ENCODE data around the gene FIG4. TPM values are rescaled to one million over a fixed set of nuclear protein-coding genes. Genes with fewer than 3 reads are reported as not detected.
"Not testable (repeated sequence)": the region's sequence is repeated elsewhere in the genome, so short reads cannot be mapped to it uniquely, and the experiment has no call there.

The FIG4 gene
- total and polyA plus RNA-seq, 2 donors: 11.8 to 24.5 TPM

GRCh38 chr6:109686566-109687265 is 4.4 kb upstream of the FIG4 start:
- no peak for DNase-seq (ENCODE audit: extremely low spot score)
- H3K4me3 ChIP-seq (ENCODE audit: low read depth, low read length): no peak overlapping the region
- 98% methylated on average over 1 of the region's 1 CpG for WGBS
- no peaks in the 10 kb centered on the region for H3K4me1 ChIP-seq (ENCODE audit: insufficient read depth)
- no peak overlapping the region for H3K27ac ChIP-seq (ENCODE audit: low read depth)
- no peaks in the 10 kb centered on the region for H3K36me3 ChIP-seq (ENCODE audit: insufficient read depth)

GRCh38 chr6:109687271-109687761 is 3.8 kb upstream of the FIG4 start:
- H3K4me3 ChIP-seq (ENCODE audit: low read depth, low read length): no peak overlapping the region
- no peaks in the 10 kb centered on the region for H3K4me1 ChIP-seq (ENCODE audit: insufficient read depth)
- H3K27ac ChIP-seq (ENCODE audit: low read depth): no peak overlapping the region
- no peak for DNase-seq (ENCODE audit: extremely low spot score)
- no peaks in the 10 kb centered on the region for H3K36me3 ChIP-seq (ENCODE audit: insufficient read depth)
- WGBS: 39% methylated on average over 2 of the region's 2 CpGs

DNA sequence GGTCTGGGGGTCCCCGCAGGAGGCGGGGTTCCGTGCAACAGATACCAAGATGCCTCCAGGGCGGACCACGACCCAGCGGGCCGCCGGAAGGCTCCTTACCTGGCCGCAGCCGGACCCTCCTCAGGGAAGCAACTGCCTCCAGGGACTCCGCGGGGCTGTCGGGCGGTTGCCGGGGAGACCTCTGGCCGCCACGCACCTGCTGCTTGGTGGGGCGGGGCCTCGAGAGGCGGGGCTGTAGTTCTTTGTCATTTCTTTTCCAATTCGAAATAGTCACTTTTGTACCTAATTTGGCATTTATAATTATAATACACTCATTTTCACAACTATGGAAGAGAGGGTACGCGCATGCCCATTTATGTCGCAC is 741 bp upstream of the FIG4 start:
- DNase-seq (ENCODE audit: extremely low spot score): no peak
- no peak overlapping the region for H3K27ac ChIP-seq (ENCODE audit: low read depth)

GRCh38 chr6:109693111-109693510 is 2.0 kb downstream of the FIG4 start:
- H3K4me1 ChIP-seq (ENCODE audit: insufficient read depth): no peaks in the 10 kb centered on the region
- H3K4me3 ChIP-seq (ENCODE audit: low read depth, low read length): no peak overlapping the region
- no peaks in the 10 kb centered on the region for H3K36me3 ChIP-seq (ENCODE audit: insufficient read depth)
- no peak for DNase-seq (ENCODE audit: extremely low spot score)
- H3K27ac ChIP-seq (ENCODE audit: low read depth): no peak overlapping the region

More for the DNA sequence above, 741 bp upstream of the FIG4 start:
- under 1% methylated on average over 24 of the region's 24 CpGs for WGBS
- Histone ChIP-seq H3K36me3 (ENCODE audit: insufficient read depth) (no peaks in the 10 kb centered on the region), H3K4me3 (ENCODE audit: low read depth, low read length) (peak overlapping the region; percentile 61), H3K4me1 (ENCODE audit: insufficient read depth) (no peaks in the 10 kb centered on the region)

DNA sequence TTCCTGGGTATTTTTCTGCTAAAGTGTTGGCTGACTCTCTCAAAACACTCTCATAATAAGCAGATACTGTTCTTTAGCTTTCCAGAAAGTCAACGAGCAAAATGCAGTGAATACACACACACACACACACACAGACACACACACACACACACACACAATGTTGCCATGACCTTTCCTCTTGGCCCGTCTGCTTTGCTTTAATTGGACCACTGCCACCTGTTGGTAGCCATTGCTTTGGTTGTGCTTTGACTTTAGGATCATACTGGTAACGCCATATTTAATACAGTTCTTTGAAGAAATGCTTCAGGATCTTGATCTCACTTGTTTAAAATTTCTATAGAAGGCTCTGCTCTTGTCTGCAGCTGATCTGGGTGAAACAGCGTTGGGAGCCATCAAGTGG is 4.4 kb downstream of the FIG4 start:
- H3K4me3 ChIP-seq (ENCODE audit: low read depth, low read length): no peak overlapping the region
- 76% methylated on average over 4 of the region's 4 CpGs for WGBS
- H3K27ac ChIP-seq (ENCODE audit: low read depth): no peak overlapping the region
- no peaks in the 10 kb centered on the region for H3K4me1 ChIP-seq (ENCODE audit: insufficient read depth)
- H3K36me3 ChIP-seq (ENCODE audit: insufficient read depth): no peaks in the 10 kb centered on the region
- no peak for DNase-seq (ENCODE audit: extremely low spot score)

- DNase-seq (ENCODE audit: extremely low spot score): no peak
- no peaks in the 10 kb centered on the region for H3K4me1 ChIP-seq (ENCODE audit: insufficient read depth)
- no peak overlapping the region for H3K27ac ChIP-seq (ENCODE audit: low read depth)
- no peaks in the 10 kb centered on the region for H3K36me3 ChIP-seq (ENCODE audit: insufficient read depth)
- H3K4me3 ChIP-seq (ENCODE audit: low read depth, low read length): no peak overlapping the region
- 96% methylated on average over 5 of the region's 5 CpGs for WGBS
Measured at GRCh38 chr6:109696355-109696754, 5.3 kb downstream of the FIG4 start.

DNA sequence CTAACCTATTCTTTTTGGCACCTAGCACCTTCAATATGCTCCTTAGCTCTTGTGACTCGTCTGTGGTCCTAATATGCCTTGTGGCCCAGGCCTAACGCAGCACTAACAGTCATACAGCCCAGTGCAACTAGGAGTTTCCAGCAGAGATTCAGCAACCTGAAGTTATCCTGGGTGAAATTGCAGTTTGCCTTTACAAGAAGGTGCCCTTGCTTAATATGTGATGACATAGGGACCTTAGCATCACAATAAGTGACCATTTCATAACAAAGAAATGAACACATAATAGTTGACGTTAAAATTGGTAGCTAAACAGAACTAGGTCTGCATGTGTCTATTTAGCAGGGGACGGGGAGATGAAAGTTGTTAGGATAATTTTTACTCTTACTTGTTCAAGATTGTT is 10.1 kb downstream of the FIG4 start:
- Histone ChIP-seq H3K4me1 (ENCODE audit: insufficient read depth) (no peaks in the 10 kb centered on the region), H3K36me3 (ENCODE audit: insufficient read depth) (no peaks in the 10 kb centered on the region), H3K27ac (ENCODE audit: low read depth) (no peak overlapping the region), H3K4me3 (ENCODE audit: low read depth, low read length) (no peak overlapping the region)
- 90% methylated on average over 4 of the region's 4 CpGs for WGBS
- no peak for DNase-seq (ENCODE audit: extremely low spot score)

- H3K4me1 ChIP-seq (ENCODE audit: insufficient read depth): no peaks in the 10 kb centered on the region
- 75% methylated on average over 2 of the region's 2 CpGs for WGBS
- DNase-seq (ENCODE audit: extremely low spot score): no peak
- no peak overlapping the region for H3K4me3 ChIP-seq (ENCODE audit: low read depth, low read length)
- no peak overlapping the region for H3K27ac ChIP-seq (ENCODE audit: low read depth)
- no peaks in the 10 kb centered on the region for H3K36me3 ChIP-seq (ENCODE audit: insufficient read depth)
Measured at GRCh38 chr6:109701774-109702173, 10.7 kb downstream of the FIG4 start.

DNA sequence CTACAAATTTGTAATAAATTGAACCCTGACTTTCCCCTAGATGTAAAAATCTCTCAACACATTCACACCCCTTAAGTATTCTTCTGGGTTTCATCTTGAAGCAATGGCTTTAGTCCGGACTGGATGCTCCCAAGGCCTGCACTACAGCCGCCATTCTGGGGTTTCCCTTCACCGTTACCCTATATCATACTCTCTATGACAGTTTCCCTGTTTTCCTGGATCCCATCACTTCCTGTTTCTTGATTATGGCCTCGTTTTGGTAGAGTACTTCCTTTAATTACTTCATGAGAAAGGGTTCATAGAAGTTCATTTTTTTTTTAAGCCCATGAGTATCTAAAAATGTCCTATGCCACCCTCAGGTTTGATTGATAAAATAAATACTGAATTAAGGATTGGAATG is 11.7 kb downstream of the FIG4 start:
- WGBS: 68% methylated on average over 4 of the region's 4 CpGs
- H3K4me3 ChIP-seq (ENCODE audit: low read depth, low read length): no peak overlapping the region
- H3K36me3 ChIP-seq (ENCODE audit: insufficient read depth): no peaks in the 10 kb centered on the region
- DNase-seq (ENCODE audit: extremely low spot score): no peak
- H3K4me1 ChIP-seq (ENCODE audit: insufficient read depth): no peaks in the 10 kb centered on the region
- H3K27ac ChIP-seq (ENCODE audit: low read depth): no peak overlapping the region

GRCh38 chr6:109705258-109705657 is 14.2 kb downstream of the FIG4 start:
- DNase-seq (ENCODE audit: extremely low spot score): peak; percentile 82
- Histone ChIP-seq H3K4me1 (ENCODE audit: insufficient read depth) (no peaks in the 10 kb centered on the region), H3K36me3 (ENCODE audit: insufficient read depth) (no peaks in the 10 kb centered on the region), H3K4me3 (ENCODE audit: low read depth, low read length) (no peak overlapping the region), H3K27ac (ENCODE audit: low read depth) (no peak overlapping the region)
- WGBS: 17% methylated on average over 7 of the region's 7 CpGs

DNA sequence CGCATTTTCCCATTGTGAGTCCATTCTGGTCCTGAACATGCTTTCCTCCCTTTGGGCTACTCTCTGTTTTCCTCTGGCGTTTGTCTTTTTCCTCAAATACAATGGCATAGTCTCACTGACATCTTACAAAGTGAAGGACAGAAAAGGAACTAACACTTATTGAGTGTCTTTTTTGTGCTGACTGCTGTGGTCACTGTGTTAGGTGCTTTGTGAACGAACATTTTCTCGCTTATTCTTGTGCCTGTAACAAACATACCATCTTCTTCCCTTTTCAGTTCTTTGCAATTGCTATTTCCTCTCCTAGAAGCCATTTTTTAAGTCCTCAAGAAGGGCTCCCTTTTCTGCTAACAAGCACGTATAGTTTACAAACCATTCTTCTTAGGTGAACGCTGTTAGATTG is 15.4 kb downstream of the FIG4 start:
- Histone ChIP-seq H3K27ac (ENCODE audit: low read depth) (no peak overlapping the region), H3K36me3 (ENCODE audit: insufficient read depth) (no peaks in the 10 kb centered on the region), H3K4me3 (ENCODE audit: low read depth, low read length) (no peak overlapping the region), H3K4me1 (ENCODE audit: insufficient read depth) (no peaks in the 10 kb centered on the region)
- WGBS: 77% methylated on average over 6 of the region's 6 CpGs
- no peak for DNase-seq (ENCODE audit: extremely low spot score)

DNA sequence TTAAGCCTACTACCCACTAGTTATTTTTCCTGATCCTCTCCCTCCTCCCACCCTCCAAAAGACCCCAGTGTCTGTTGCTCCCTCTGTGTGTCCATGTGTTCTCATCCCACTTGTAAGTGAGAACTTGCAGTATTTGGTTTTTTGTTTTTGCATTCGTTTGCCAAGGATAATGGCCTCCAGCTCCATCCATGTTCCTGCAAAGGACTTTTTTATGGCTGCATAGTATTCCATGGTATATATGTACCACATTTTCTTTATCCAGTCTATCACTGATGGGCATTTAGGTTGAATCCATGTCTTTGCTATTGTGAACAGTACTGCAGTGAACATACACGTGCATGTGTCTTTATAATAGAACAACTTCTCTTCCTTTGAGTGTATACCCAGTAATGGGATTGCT is 17.0 kb downstream of the FIG4 start:
- not testable (repeated sequence) for H3K4me3 ChIP-seq (ENCODE audit: low read depth, low read length); H3K27ac ChIP-seq (ENCODE audit: low read depth); H3K36me3 ChIP-seq (ENCODE audit: insufficient read depth); DNase-seq (ENCODE audit: extremely low spot score); H3K4me1 ChIP-seq (ENCODE audit: insufficient read depth)
- WGBS: 92% methylated on average over 2 of the region's 2 CpGs

- WGBS: 98% methylated on average over 8 of the region's 8 CpGs
- no peaks in the 10 kb centered on the region for H3K4me1 ChIP-seq (ENCODE audit: insufficient read depth)
- no peaks in the 10 kb centered on the region for H3K36me3 ChIP-seq (ENCODE audit: insufficient read depth)
- no peak overlapping the region for H3K27ac ChIP-seq (ENCODE audit: low read depth)
- H3K4me3 ChIP-seq (ENCODE audit: low read depth, low read length): no peak overlapping the region
- DNase-seq (ENCODE audit: extremely low spot score): no peak
Measured at GRCh38 chr6:109713097-109713496, 22.0 kb downstream of the FIG4 start.

DNA sequence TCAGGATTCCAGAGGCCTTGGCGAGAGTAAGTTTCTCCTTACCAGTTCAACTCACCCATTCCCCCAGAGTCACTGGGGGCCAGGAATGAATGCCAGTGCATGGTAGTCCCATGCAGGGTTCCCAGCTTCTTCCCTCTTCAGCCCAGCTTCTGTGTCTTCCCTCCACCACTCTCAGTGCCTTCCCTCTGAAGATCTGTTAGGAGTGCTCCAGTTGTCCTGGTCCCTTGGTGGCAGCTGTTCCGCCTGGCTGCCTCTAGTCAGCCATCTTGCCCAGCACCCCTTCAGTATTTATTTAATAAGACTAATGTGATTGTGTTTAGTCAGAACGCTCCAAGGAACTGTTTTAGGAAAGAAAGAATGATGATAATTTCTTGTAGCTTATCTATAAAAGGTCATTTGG is 23.1 kb downstream of the FIG4 start:
- no peaks in the 10 kb centered on the region for H3K4me1 ChIP-seq (ENCODE audit: insufficient read depth)
- DNase-seq (ENCODE audit: extremely low spot score): no peak
- H3K4me3 ChIP-seq (ENCODE audit: low read depth, low read length): no peak overlapping the region
- no peaks in the 10 kb centered on the region for H3K36me3 ChIP-seq (ENCODE audit: insufficient read depth)
- H3K27ac ChIP-seq (ENCODE audit: low read depth): no peak overlapping the region
- WGBS: 84% methylated on average over 3 of the region's 3 CpGs

- H3K4me3 ChIP-seq (ENCODE audit: low read depth, low read length): no peak overlapping the region
- no peak for DNase-seq (ENCODE audit: extremely low spot score)
- no peaks in the 10 kb centered on the region for H3K4me1 ChIP-seq (ENCODE audit: insufficient read depth)
- H3K36me3 ChIP-seq (ENCODE audit: insufficient read depth): no peaks in the 10 kb centered on the region
- no peak overlapping the region for H3K27ac ChIP-seq (ENCODE audit: low read depth)
- WGBS: 78% methylated on average over 1 of the region's 1 CpG
Measured at GRCh38 chr6:109714611-109715010, 23.5 kb downstream of the FIG4 start.

Measured in urinary bladder (tissue), 4 donors.